ENCODE data around the gene PPHLN1. TPM values are rescaled to one million over a fixed set of nuclear protein-coding genes. Genes with fewer than 3 reads are reported as not detected.

The PPHLN1 gene
- total RNA-seq, 4 donors from 2014 or later, result 32.7 to 52.3 (median 43.5) TPM

DNA sequence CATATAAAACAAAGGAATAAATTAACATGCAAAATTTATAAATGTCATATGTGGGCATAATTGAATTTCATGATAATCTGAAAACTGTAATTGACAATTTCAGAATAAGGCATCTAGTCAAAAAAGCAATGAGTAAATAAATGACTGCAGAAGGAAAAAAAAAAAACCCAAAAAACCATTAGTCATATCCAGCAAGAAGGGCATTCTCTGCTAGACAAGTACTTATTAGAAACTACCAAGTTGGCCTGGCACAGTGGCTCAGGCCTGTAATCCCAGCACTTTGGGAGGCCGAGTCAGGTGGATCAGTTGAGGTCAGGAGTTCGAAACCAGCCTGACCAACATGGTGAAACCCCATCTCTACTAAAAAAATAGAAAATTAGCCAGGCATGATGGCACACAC lies 17.6 kb upstream of the PPHLN1 start:
- intact Hi-C loops (cut with DNase I; ENCODE audit: low total_unique reads) (no loop called here), in situ Hi-C loops (cut with MboI; ENCODE audit: low sequenced_read_pairs in 4 of 4) (no loop called here)
- no peaks in the 10 kb centered on the region for H3K27me3 ChIP-seq
- no peaks in the 10 kb centered on the region for H3K9me3 ChIP-seq
- peaks cover 0 to 17% of the 10 kb centered on the region in 2 donors for H3K36me3 ChIP-seq
- H3K27ac ChIP-seq, result no peak overlapping the region
- TF ChIP-seq POLR2A (IDR thresholded peaks at IDR 0.05), result no peak
- TF ChIP-seq, protein P1, sequence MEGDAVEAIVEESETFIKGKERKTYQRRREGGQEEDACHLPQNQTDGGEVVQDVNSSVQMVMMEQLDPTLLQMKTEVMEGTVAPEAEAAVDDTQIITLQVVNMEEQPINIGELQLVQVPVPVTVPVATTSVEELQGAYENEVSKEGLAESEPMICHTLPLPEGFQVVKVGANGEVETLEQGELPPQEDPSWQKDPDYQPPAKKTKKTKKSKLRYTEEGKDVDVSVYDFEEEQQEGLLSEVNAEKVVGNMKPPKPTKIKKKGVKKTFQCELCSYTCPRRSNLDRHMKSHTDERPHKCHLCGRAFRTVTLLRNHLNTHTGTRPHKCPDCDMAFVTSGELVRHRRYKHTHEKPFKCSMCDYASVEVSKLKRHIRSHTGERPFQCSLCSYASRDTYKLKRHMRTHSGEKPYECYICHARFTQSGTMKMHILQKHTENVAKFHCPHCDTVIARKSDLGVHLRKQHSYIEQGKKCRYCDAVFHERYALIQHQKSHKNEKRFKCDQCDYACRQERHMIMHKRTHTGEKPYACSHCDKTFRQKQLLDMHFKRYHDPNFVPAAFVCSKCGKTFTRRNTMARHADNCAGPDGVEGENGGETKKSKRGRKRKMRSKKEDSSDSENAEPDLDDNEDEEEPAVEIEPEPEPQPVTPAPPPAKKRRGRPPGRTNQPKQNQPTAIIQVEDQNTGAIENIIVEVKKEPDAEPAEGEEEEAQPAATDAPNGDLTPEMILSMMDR (IDR thresholded peaks at IDR 0.05 in 4 of 5, conservative IDR thresholded peaks at IDR 0.05 in 1 of 5), result no peak
- no peak overlapping the region for H3K4me3 ChIP-seq
- ATAC-seq (no peak), DNase-seq (no peak)
- H3K4me1 ChIP-seq, result no peaks in the 10 kb centered on the region

- TF ChIP-seq, protein P1 (IDR thresholded peaks at IDR 0.05 in 4 of 5, conservative IDR thresholded peaks at IDR 0.05 in 1 of 5), result no peak
- no peak for TF ChIP-seq POLR2A (IDR thresholded peaks at IDR 0.05)
- Histone ChIP-seq H3K4me3 (no peak overlapping the region), H3K9me3 (no peaks in the 10 kb centered on the region), H3K27ac (no peak overlapping the region), H3K36me3 (peaks cover 0 to 28% of the 10 kb centered on the region in 2 donors), H3K4me1 (no peaks in the 10 kb centered on the region), H3K27me3 (no peaks in the 10 kb centered on the region)
- ATAC-seq (no peak), DNase-seq (no peak)
- in situ Hi-C loops (cut with MboI; ENCODE audit: low sequenced_read_pairs in 4 of 4), result no loop called here
- intact Hi-C loops (cut with DNase I; ENCODE audit: low total_unique reads), result no loop called here
Observed at GRCh38 chr12:42309996-42310395, 16.0 kb upstream of the PPHLN1 start.

- TF ChIP-seq, protein P1 (IDR thresholded peaks at IDR 0.05 in 4 of 5, conservative IDR thresholded peaks at IDR 0.05 in 1 of 5), result no peak
- TF ChIP-seq POLR2A (IDR thresholded peaks at IDR 0.05), result no peak
- intact Hi-C loops (cut with DNase I; ENCODE audit: low total_unique reads), result no loop called here
- H3K9me3 ChIP-seq, result no peaks in the 10 kb centered on the region
- no peaks in the 10 kb centered on the region for H3K27me3 ChIP-seq
- H3K36me3 ChIP-seq, result peaks cover 5 to 59% of the 10 kb centered on the region in 2 donors
- DNase-seq, result no peak
- no peak overlapping the region for H3K27ac ChIP-seq
- in situ Hi-C loops (cut with MboI; ENCODE audit: low sequenced_read_pairs in 4 of 4), result no loop called here
- ATAC-seq, result no peak
- no peak overlapping the region for H3K4me3 ChIP-seq
- no peaks in the 10 kb centered on the region for H3K4me1 ChIP-seq
Observed at GRCh38 chr12:42315108-42315507, 10.9 kb upstream of the PPHLN1 start.

GRCh38 chr12:42320796-42321195 lies 5.2 kb upstream of the PPHLN1 start:
- Histone ChIP-seq H3K27me3 (no peaks in the 10 kb centered on the region), H3K4me3 (no peak overlapping the region), H3K9me3 (no peaks in the 10 kb centered on the region), H3K36me3 (peaks cover 5 to 43% of the 10 kb centered on the region in 2 donors), H3K4me1 (peaks cover 0 to 2% of the 10 kb centered on the region in 2 donors), H3K27ac (no peak overlapping the region)
- in situ Hi-C loops (cut with MboI; ENCODE audit: low sequenced_read_pairs in 4 of 4) (loop anchor here in 1 of 4 donors (10.0 kb wide), 1 partner anchor 86 kb away; the partner anchor contains the start of gene YAF2), intact Hi-C loops (cut with DNase I; ENCODE audit: low total_unique reads) (no loop called here)
- TF ChIP-seq, protein P1 (IDR thresholded peaks at IDR 0.05 in 4 of 5, conservative IDR thresholded peaks at IDR 0.05 in 1 of 5), result no peak
- TF ChIP-seq POLR2A (IDR thresholded peaks at IDR 0.05), result no peak
- no peak for ATAC-seq
- no peak for DNase-seq

DNA sequence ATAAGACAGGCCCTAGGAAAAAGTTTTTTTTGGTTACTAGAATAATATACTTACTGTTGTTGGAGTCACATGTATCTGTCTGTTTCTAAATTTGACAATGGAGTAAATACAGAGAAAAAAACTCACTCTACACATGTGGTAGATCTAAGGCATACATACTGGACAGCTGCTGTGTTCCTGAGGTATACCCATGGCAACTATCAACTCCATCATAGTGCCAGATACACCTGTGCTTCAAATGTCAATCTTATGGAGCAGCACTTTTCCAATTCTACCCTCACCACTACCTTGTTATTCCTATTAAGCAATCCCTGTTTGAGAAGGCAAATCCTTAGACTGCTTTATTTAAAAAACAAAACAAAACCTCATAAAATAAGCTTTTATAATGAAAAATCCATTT lies 3.4 kb upstream of the PPHLN1 start:
- in situ Hi-C loops (cut with MboI; ENCODE audit: low sequenced_read_pairs in 4 of 4) (loop anchor here in 1 of 4 donors (10.0 kb wide), 1 partner anchor 88 kb away; the partner anchor contains the start of gene YAF2), intact Hi-C loops (cut with DNase I; ENCODE audit: low total_unique reads) (no loop called here)
- Histone ChIP-seq H3K27me3 (no peaks in the 10 kb centered on the region), H3K4me1 (peaks cover 10 to 12% of the 10 kb centered on the region in 2 donors), H3K27ac (no peak overlapping the region), H3K9me3 (no peaks in the 10 kb centered on the region), H3K36me3 (peaks cover 1 to 27% of the 10 kb centered on the region in 2 donors), H3K4me3 (no peak overlapping the region)
- TF ChIP-seq, protein P1 (IDR thresholded peaks at IDR 0.05 in 4 of 5, conservative IDR thresholded peaks at IDR 0.05 in 1 of 5), result no peak
- no peak for TF ChIP-seq POLR2A (IDR thresholded peaks at IDR 0.05)
- no peak for DNase-seq
- no peak for ATAC-seq

Data from gastrocnemius medialis (tissue), 4 donors.